Keratinocyte (primary cell): ENCODE data around the gene ROR2. TPM values are rescaled to one million over a fixed set of nuclear protein-coding genes. Genes with fewer than 3 reads are reported as not detected.

Source experiments
- DNase-seq: peaks from one replicate; pipeline ENCODE4 v3.0.0-alpha.2; 2011; ENCODE audit warnings: low read depth, missing footprints, low spot score
- FAIRE-seq: peaks from 2 replicates; lab custom pipeline; 2011; peaks lifted over from hg19 to GRCh38; lab: Jason Lieb, UNC
- H2AFZ ChIP-seq: 2 replicates; pipeline ENCODE4 v1.6.0; 2012; ENCODE audit warnings: low read length, control low read depth, inconsistent platforms; ENCODE audit not compliant: control insufficient read depth
- H3K27ac ChIP-seq: 2 replicates; pipeline ENCODE4 v1.5.1; 2011; ENCODE audit warnings: low read length; ENCODE audit not compliant: control insufficient read depth, insufficient read depth
- H3K27me3 ChIP-seq: 3 replicates; pipeline ENCODE4 v1.6.0; 2011; ENCODE audit warnings: low read length; ENCODE audit not compliant: control insufficient read depth, insufficient read depth; ENCODE audit errors: extremely low read depth
- H3K36me3 ChIP-seq, 2 experiments: 2 replicates in 1 of 2; 3 replicates in 1 of 2; pipeline ENCODE4 v1.5.1; 2011; ENCODE audit warnings: low read length in 2 of 2, mild to moderate bottlenecking in 1 of 2; ENCODE audit not compliant: control insufficient read depth in 2 of 2, insufficient read depth in 2 of 2; ENCODE audit errors: extremely low read depth in 1 of 2
- H3K4me1 ChIP-seq: 3 replicates; pipeline ENCODE4 v1.5.1; 2011; ENCODE audit warnings: low read length; ENCODE audit not compliant: control insufficient read depth, insufficient read depth; ENCODE audit errors: extremely low read depth
- H3K4me2 ChIP-seq: 3 replicates; pipeline ENCODE4 v1.6.0; 2011; ENCODE audit warnings: low read depth, low read length; ENCODE audit not compliant: control insufficient read depth, insufficient read depth; ENCODE audit errors: extremely low read depth
- H3K4me3 ChIP-seq, 3 experiments: fragments of 200-600 bp in 1 of 3; sonication (generic) in 1 of 3; 2 replicates in 2 of 3; 3 replicates in 1 of 3; pipeline ENCODE4 v1.5.1; 2011 to 2016; ENCODE audit warnings: low read length in 3 of 3, mild to moderate bottlenecking in 3 of 3, control low read depth in 2 of 3, inconsistent platforms in 1 of 3, low read depth in 1 of 3, mixed read lengths in 1 of 3, mixed run types in 1 of 3, moderate library complexity in 1 of 3; ENCODE audit not compliant: control insufficient read depth in 2 of 3, insufficient read depth in 2 of 3; ENCODE audit errors: extremely low read depth in 1 of 3
- H3K79me2 ChIP-seq: 2 replicates; pipeline ENCODE4 v1.6.0; 2012; ENCODE audit warnings: low read length; ENCODE audit not compliant: control insufficient read depth, insufficient read depth
- H3K9ac ChIP-seq: 3 replicates; pipeline ENCODE4 v1.6.0; 2011; ENCODE audit warnings: low read length; ENCODE audit not compliant: control insufficient read depth, insufficient read depth; ENCODE audit errors: extremely low read depth
- H3K9me1 ChIP-seq: 3 replicates; pipeline ENCODE4 v1.6.0; 2011; ENCODE audit warnings: low read length; ENCODE audit not compliant: control insufficient read depth, insufficient read depth; ENCODE audit errors: extremely low read depth
- H3K9me3 ChIP-seq: 2 replicates; pipeline ENCODE4 v1.5.1; 2012; ENCODE audit warnings: low read depth, low read length; ENCODE audit not compliant: control insufficient read depth
- H4K20me1 ChIP-seq: 3 replicates; pipeline ENCODE4 v1.6.0; 2011; ENCODE audit warnings: low read length; ENCODE audit not compliant: control insufficient read depth, insufficient read depth; ENCODE audit errors: extremely low read depth
- EZH2 ChIP-seq: IDR thresholded peaks from one replicate; pipeline ENCODE4 v1.6.1; 2012; ENCODE audit warnings: inconsistent platforms, mild to moderate bottlenecking, low read length, moderate library complexity
- dilution Hi-C: fragments of 300-500 bp; cut with MboI; formaldehyde crosslinking; loops from one replicate; pipeline ENCODE4 v1.7.0; 2020; ENCODE audit warnings: low sequenced_read_pairs; ENCODE audit not compliant: extremely low pct_ligation_motif_present
- polyA plus RNA-seq, 5 experiments: library from polyadenylated mRNA; depleted of rRNA in 3 of 5; stranded (reverse) in 3 of 5; stranded (forward) in 1 of 5; unstranded in 1 of 5; fragments of >200 nt; gene quantifications; 1 replicate in 1 of 5; 2 replicates in 3 of 5; 3 replicates in 1 of 5; pipeline versions ENCODE4 v1.2.1 to v1.2.3, GENCODE V29; 2011 to 2012; ENCODE audit warnings: missing spikeins in 2 of 5, low read depth in 1 of 5, low replicate concordance in 1 of 5
- TF ChIP-seq, protein P1 (sequence below), 3 experiments: IDR thresholded peaks in 1 of 3; conservative IDR thresholded peaks in 1 of 3; optimal IDR thresholded peaks in 1 of 3; 2 replicates in 2 of 3; 3 replicates in 1 of 3; pipeline versions ENCODE3 to v1.5.1; 2011; ENCODE audit warnings: low read length in 3 of 3, mild to moderate bottlenecking in 3 of 3, moderate library complexity in 2 of 3, control low read depth in 1 of 3, inconsistent platforms in 1 of 3; ENCODE audit not compliant: insufficient read depth in 2 of 3; ENCODE audit errors: extremely low read depth in 1 of 3

ROR2 gene
- polyA plus RNA-seq, 1 donor (not counting 4 experiments of a cell fraction or from before 2014, with no cell fraction given) = 0.22 TPM

DNA sequence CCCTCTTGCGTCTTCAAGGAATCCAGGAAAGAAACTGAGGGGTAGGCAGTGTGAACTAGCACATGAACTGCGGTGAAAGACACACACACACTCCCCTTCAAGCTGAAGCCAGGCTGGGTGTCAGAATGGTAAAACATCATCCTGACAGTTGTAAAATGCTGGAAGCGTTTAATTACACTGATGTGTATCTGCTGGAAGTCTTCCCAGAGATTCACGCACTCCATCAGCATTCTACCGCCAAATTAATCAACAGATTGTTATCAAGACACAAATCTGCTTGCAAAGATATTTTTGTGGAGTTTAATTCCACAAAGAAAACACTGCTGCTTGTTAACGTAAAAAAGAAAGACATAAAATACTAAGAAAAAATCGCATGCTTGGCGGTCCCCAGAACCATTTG, 285.4 kb downstream of the ROR2 start:
- no peaks in the 10 kb centered on the region for H3K36me3 ChIP-seq
- TF ChIP-seq, protein P1, sequence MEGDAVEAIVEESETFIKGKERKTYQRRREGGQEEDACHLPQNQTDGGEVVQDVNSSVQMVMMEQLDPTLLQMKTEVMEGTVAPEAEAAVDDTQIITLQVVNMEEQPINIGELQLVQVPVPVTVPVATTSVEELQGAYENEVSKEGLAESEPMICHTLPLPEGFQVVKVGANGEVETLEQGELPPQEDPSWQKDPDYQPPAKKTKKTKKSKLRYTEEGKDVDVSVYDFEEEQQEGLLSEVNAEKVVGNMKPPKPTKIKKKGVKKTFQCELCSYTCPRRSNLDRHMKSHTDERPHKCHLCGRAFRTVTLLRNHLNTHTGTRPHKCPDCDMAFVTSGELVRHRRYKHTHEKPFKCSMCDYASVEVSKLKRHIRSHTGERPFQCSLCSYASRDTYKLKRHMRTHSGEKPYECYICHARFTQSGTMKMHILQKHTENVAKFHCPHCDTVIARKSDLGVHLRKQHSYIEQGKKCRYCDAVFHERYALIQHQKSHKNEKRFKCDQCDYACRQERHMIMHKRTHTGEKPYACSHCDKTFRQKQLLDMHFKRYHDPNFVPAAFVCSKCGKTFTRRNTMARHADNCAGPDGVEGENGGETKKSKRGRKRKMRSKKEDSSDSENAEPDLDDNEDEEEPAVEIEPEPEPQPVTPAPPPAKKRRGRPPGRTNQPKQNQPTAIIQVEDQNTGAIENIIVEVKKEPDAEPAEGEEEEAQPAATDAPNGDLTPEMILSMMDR (optimal IDR thresholded peaks at IDR 0.05 in 1 of 3, IDR thresholded peaks at IDR 0.05 in 1 of 3, conservative IDR thresholded peaks at IDR 0.05 in 1 of 3; ENCODE audit: extremely low read depth in 1 of 3, insufficient read depth in 2 of 3, low read length in 3 of 3) = no peak
- no peaks in the 10 kb centered on the region for H3K79me2 ChIP-seq
- dilution Hi-C loops = no loop called here
- H2AFZ ChIP-seq = no peak overlapping the region
- H3K27me3 ChIP-seq = peaks cover 20% of the 10 kb centered on the region
- no peak overlapping the region for H3K9ac ChIP-seq
- DNase-seq (no peak), FAIRE-seq (no peak)
- no peak overlapping the region for H3K4me3 ChIP-seq
- H3K9me1 ChIP-seq = no peaks in the 10 kb centered on the region
- H4K20me1 ChIP-seq = no peaks in the 10 kb centered on the region
- no peaks in the 10 kb centered on the region for H3K9me3 ChIP-seq
- no peak overlapping the region for H3K27ac ChIP-seq
- no peak overlapping the region for H3K4me2 ChIP-seq
- H3K4me1 ChIP-seq = no peaks in the 10 kb centered on the region

DNA sequence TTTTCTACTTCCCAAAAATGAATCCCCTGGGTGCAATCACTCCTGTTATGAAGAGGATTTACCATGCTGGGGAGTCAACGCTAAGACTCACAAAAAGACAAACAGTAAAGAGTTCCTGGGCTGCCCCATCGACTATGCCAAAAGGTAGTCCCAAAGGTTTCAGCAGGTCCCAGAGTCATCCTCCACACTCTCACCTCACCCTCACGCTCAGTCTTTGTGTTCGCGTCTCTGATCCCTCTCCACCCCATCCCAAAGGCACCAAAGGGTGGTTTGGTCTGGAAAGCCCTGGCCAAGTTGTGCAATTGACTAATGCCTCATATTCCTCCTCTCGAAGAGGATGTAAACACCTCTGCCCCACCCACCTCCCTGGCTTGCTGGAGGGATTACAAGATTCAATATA, 286.2 kb downstream of the ROR2 start:
- no peaks in the 10 kb centered on the region for H3K9me3 ChIP-seq
- H4K20me1 ChIP-seq = no peaks in the 10 kb centered on the region
- H3K4me1 ChIP-seq = no peaks in the 10 kb centered on the region
- no peaks in the 10 kb centered on the region for H3K36me3 ChIP-seq
- peaks cover 20% of the 10 kb centered on the region for H3K27me3 ChIP-seq
- no peaks in the 10 kb centered on the region for H3K9me1 ChIP-seq
- dilution Hi-C loops = no loop called here
- H2AFZ ChIP-seq = no peak overlapping the region
- H3K4me3 ChIP-seq = no peak overlapping the region
- no peak for FAIRE-seq
- no peak overlapping the region for H3K9ac ChIP-seq
- TF ChIP-seq, protein P1 (optimal IDR thresholded peaks at IDR 0.05 in 1 of 3, IDR thresholded peaks at IDR 0.05 in 1 of 3, conservative IDR thresholded peaks at IDR 0.05 in 1 of 3; ENCODE audit: extremely low read depth in 1 of 3, insufficient read depth in 2 of 3, low read length in 3 of 3) = no peak
- no peak for TF ChIP-seq EZH2
- DNase-seq = no peak
- no peak overlapping the region for H3K4me2 ChIP-seq
- H3K79me2 ChIP-seq = no peaks in the 10 kb centered on the region
- no peak overlapping the region for H3K27ac ChIP-seq
